Suprapubic skin (tissue), 4 donors: ENCODE data around the gene C17orf107.

Experiments
- CTCF ChIP-seq, 2 donors: fragments of 200-600 bp in 1 of 2; fragments of 450-650 bp in 1 of 2; sonication (generic) in 1 of 2; IDR thresholded peaks; one replicate each; pipeline ENCODE4 v1.5.1; 2016 to 2019; ENCODE audit warnings: antibody characterized with exemption in 2 of 2, mild to moderate bottlenecking in 1 of 2, moderate library complexity in 1 of 2
- POLR2A ChIP-seq, 2 donors: fragments of 450-650 bp; IDR thresholded peaks; one replicate each; pipeline ENCODE4 v1.6.1; 2017; ENCODE audit warnings: antibody characterized with exemption in 2 of 2, mild to moderate bottlenecking in 2 of 2, moderate library complexity in 2 of 2
- POLR2AphosphoS5 ChIP-seq, 3 donors: sonication (generic); formaldehyde crosslinking; IDR thresholded peaks; one replicate each; pipeline ENCODE4 v1.6.1; 2017; ENCODE audit warnings: antibody characterized with exemption in 3 of 3

GRCh38 chr17:4901108-4901647, 1.8 kb downstream of the C17orf107 start:
- TF ChIP-seq CTCF (IDR thresholded peaks at IDR 0.05) (no peak), POLR2A (IDR thresholded peaks at IDR 0.05) (peak in 1 of 2 donors; percentile 14), POLR2AphosphoS5 (IDR thresholded peaks at IDR 0.05) (no peak)
